Immature natural killer cell (primary cell): ENCODE data around the gene TNFRSF13B. TPM values are rescaled to one million over a fixed set of nuclear protein-coding genes. Genes with fewer than 3 reads are reported as not detected.
"Not testable (repeated sequence)": the region's sequence is repeated elsewhere in the genome, so short reads cannot be mapped to it uniquely, and the experiment has no call there.

Source experiments
- DNase-seq, 3 donors: peaks; one replicate each; pipeline ENCODE4 v3.0.0; 2022; ENCODE audit warnings: mixed read lengths in 1 of 3
- H3K27ac Mint-ChIP-seq, 6 donors: one replicate each; pipeline ENCODE4 v1.8.0; 2020; ENCODE audit warnings: mixed read lengths in 6 of 6, mild to moderate bottlenecking in 5 of 6, inconsistent platforms in 4 of 6, moderate library complexity in 3 of 6
- H3K27me3 Mint-ChIP-seq, 3 donors: one replicate each; pipeline ENCODE4 v1.8.0; 2020 to 2021; ENCODE audit warnings: low read depth in 3 of 3, mild to moderate bottlenecking in 3 of 3, mixed read lengths in 3 of 3, moderate library complexity in 3 of 3, inconsistent platforms in 1 of 3
- H3K36me3 Mint-ChIP-seq, 3 donors: one replicate each; pipeline ENCODE4 v1.8.0; 2020; ENCODE audit warnings: mixed read lengths in 3 of 3, inconsistent platforms in 2 of 3, mild to moderate bottlenecking in 2 of 3
- H3K4me1 Mint-ChIP-seq, 2 donors: one replicate each; pipeline ENCODE4 v1.8.0; 2020; ENCODE audit warnings: inconsistent platforms in 2 of 2, mild to moderate bottlenecking in 2 of 2, mixed read lengths in 2 of 2, moderate library complexity in 1 of 2
- H3K4me3 Mint-ChIP-seq, 5 donors: one replicate each; pipeline ENCODE4 v1.8.0; 2020; ENCODE audit warnings: mild to moderate bottlenecking in 5 of 5, mixed read lengths in 5 of 5, inconsistent platforms in 3 of 5, moderate library complexity in 3 of 5
- H3K9me3 Mint-ChIP-seq, 6 donors: one replicate each; pipeline ENCODE4 v1.8.0; 2020; ENCODE audit warnings: mild to moderate bottlenecking in 6 of 6, mixed read lengths in 6 of 6, inconsistent platforms in 4 of 6, moderate library complexity in 3 of 6
- polyA plus RNA-seq, 3 donors: library from polyadenylated mRNA; unstranded; fragments of 300-500 nt; fragmentation: Illumina TruSeq; gene quantifications; one replicate each; pipeline ENCODE4 v1.2.3, GENCODE V29; 2021

TNFRSF13B gene
- polyA plus RNA-seq, 3 donors from 2014 or later: not detected

- not testable (repeated sequence) for H3K27me3 Mint-ChIP-seq, H3K9me3 Mint-ChIP-seq, DNase-seq, H3K27ac Mint-ChIP-seq, H3K4me3 Mint-ChIP-seq, H3K36me3 Mint-ChIP-seq
- peaks cover 12 to 15% of the 10 kb centered on the region in 2 donors for H3K4me1 Mint-ChIP-seq
These were observed 42.2 kb upstream of the TNFRSF13B start for GRCh38 chr17:17013828-17014747.

- DNase-seq: not testable (repeated sequence)
These were observed 39.4 kb upstream of the TNFRSF13B start for GRCh38 chr17:17011043-17011907.

GRCh38 chr17:17010545-17011034 lies 38.7 kb upstream of the TNFRSF13B start:
- H3K27ac Mint-ChIP-seq, H3K36me3 Mint-ChIP-seq: not testable (repeated sequence)

More at GRCh38 chr17:17011043-17011907, 39.4 kb upstream of the TNFRSF13B start:
- not testable (repeated sequence) for H3K27me3 Mint-ChIP-seq, H3K27ac Mint-ChIP-seq, H3K9me3 Mint-ChIP-seq, H3K36me3 Mint-ChIP-seq, H3K4me3 Mint-ChIP-seq, H3K4me1 Mint-ChIP-seq

GRCh38 chr17:17009972-17010371 lies 38.1 kb upstream of the TNFRSF13B start:
- H3K27me3 Mint-ChIP-seq, H3K9me3 Mint-ChIP-seq, H3K4me3 Mint-ChIP-seq, DNase-seq, H3K4me1 Mint-ChIP-seq, H3K36me3 Mint-ChIP-seq, H3K27ac Mint-ChIP-seq: not testable (repeated sequence)

More at GRCh38 chr17:17010545-17011034, 38.7 kb upstream of the TNFRSF13B start:
- H3K4me3 Mint-ChIP-seq, H3K9me3 Mint-ChIP-seq, DNase-seq, H3K27me3 Mint-ChIP-seq, H3K4me1 Mint-ChIP-seq: not testable (repeated sequence)

GRCh38 chr17:17008621-17009397 lies 36.9 kb upstream of the TNFRSF13B start:
- H3K4me1 Mint-ChIP-seq, H3K4me3 Mint-ChIP-seq, H3K9me3 Mint-ChIP-seq, H3K27me3 Mint-ChIP-seq, DNase-seq, H3K36me3 Mint-ChIP-seq, H3K27ac Mint-ChIP-seq: not testable (repeated sequence)

GRCh38 chr17:17007891-17008290 lies 36.0 kb upstream of the TNFRSF13B start:
- not testable (repeated sequence) for H3K4me3 Mint-ChIP-seq, H3K36me3 Mint-ChIP-seq, H3K4me1 Mint-ChIP-seq, DNase-seq, H3K27me3 Mint-ChIP-seq, H3K27ac Mint-ChIP-seq, H3K9me3 Mint-ChIP-seq

GRCh38 chr17:17004997-17005614 lies 33.2 kb upstream of the TNFRSF13B start:
- H3K36me3 Mint-ChIP-seq, H3K27me3 Mint-ChIP-seq, H3K9me3 Mint-ChIP-seq, H3K4me3 Mint-ChIP-seq, H3K4me1 Mint-ChIP-seq, DNase-seq, H3K27ac Mint-ChIP-seq: not testable (repeated sequence)

- Mint-ChIP-seq H3K4me3 (no peak overlapping the region), H3K4me1 (no peaks in the 10 kb centered on the region), H3K36me3 (no peaks in the 10 kb centered on the region), H3K9me3 (no peaks in the 10 kb centered on the region), H3K27ac (no peak overlapping the region), H3K27me3 (peaks cover 0 to 4% (median 3%) of the 10 kb centered on the region in 3 donors)
- DNase-seq: no peak
These were observed 32.5 kb upstream of the TNFRSF13B start for GRCh38 chr17:17004251-17004996.

GRCh38 chr17:17002731-17003715 lies 31.1 kb upstream of the TNFRSF13B start:
- not testable (repeated sequence) for DNase-seq, H3K36me3 Mint-ChIP-seq, H3K4me3 Mint-ChIP-seq, H3K27ac Mint-ChIP-seq, H3K27me3 Mint-ChIP-seq, H3K9me3 Mint-ChIP-seq, H3K4me1 Mint-ChIP-seq

GRCh38 chr17:17001874-17002520 lies 30.1 kb upstream of the TNFRSF13B start:
- Mint-ChIP-seq H3K4me1 (no peaks in the 10 kb centered on the region), H3K9me3 (no peaks in the 10 kb centered on the region), H3K4me3 (no peak overlapping the region), H3K36me3 (no peaks in the 10 kb centered on the region), H3K27ac (no peak overlapping the region), H3K27me3 (peaks cover 2 to 3% (median 2%) of the 10 kb centered on the region in 3 donors)
- peak; percentile 60 to 72 (median 69) for DNase-seq

- Mint-ChIP-seq H3K4me3 (no peak overlapping the region), H3K9me3 (no peaks in the 10 kb centered on the region), H3K27me3 (peaks cover 2 to 3% (median 2%) of the 10 kb centered on the region in 3 donors), H3K4me1 (no peaks in the 10 kb centered on the region), H3K36me3 (no peaks in the 10 kb centered on the region), H3K27ac (no peak overlapping the region)
- DNase-seq: no peak
These were observed 29.3 kb upstream of the TNFRSF13B start for GRCh38 chr17:17001076-17001777.
